Stimulated activated CD4-positive, alpha-beta T cell treated with anti-CD3 and anti-CD28 coated beads, Interleukin-1b, Interleukin-23, amount 100 ng/mL, for 24 hours (primary cell): ENCODE measurements around the gene NFE2L2.
"Not testable (repeated sequence)": the region's sequence is repeated elsewhere in the genome, so short reads cannot be mapped to it uniquely, and the experiment has no call there.

Source experiments
- DNase-seq, 4 experiments: peaks; one replicate each; pipeline ENCODE4 v3.0.0-alpha.2; 2020; ENCODE audit warnings: low read depth in 4 of 4, low spot score in 1 of 4

The NFE2L2 gene

DNA sequence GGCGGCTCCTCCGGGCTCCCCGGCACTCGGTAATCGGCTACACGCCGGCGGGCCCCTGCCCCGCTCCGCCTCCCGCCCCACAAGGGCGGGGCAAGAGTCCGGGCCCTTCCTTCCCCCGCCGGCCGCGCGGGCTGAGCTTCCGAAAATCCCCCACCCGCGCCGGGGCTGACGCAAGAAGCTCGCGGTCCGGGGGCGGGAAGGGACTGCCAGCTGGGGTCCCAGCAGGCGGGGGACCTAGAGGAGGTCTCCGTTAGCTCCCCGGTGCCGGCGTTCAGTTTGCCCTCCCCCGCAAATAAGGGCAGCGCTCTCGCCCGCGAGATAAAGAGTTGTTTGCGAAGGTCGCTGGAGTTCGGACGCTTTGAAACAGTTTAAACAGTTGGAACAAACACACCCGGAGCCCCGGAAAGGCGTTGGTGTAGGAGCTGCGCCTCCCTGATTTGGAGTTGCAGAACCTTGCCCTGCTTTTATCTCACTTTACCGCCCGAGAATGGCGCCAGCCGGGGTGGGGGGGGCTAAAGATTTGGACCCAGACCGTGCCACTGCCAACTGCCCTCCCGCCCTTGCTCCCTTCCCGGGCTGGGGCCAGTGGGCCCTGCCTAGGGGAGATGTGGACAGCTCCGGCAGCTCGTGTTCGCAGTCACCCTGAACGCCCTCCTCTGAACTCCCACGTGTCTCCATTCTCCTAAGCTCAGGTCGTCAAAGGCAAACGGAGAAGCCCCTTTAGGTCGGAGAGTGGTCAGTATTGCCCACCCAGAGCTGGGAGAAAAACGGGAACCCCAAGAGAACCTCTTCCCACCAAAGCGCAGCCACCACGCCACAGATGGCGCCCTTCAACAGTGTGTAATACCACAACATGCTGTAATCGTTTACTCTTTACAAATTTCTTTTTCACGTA lies at the start of gene NFE2L2:
Gene NFE2L2 (minus strand): TSS at position 35 of the 895 bp plus-strand sequence. CDS start 151 bp downstream, outside the sequence.
- peak; percentile 84 to 93 (median 89) for DNase-seq

DNA sequence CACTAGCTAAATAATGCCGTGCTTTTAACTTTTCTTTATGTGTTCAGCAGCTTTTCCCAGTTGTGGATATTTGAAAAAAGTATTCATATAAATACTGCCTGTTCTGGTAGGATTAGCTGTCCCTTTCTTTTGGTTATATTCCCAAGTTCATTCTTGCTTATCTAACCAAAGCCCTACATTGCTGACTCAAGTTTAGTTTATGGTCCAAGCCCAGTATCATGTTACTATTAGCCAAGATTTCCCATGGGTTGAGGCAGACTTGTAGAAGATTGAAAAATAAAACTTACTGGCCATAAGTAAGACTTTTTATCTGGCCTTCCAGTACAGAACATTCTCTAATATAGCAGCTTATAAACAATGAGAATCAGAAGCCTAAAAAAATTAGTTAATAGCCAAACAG lies 49.7 kb upstream of the NFE2L2 start:
- no peak for DNase-seq

DNA sequence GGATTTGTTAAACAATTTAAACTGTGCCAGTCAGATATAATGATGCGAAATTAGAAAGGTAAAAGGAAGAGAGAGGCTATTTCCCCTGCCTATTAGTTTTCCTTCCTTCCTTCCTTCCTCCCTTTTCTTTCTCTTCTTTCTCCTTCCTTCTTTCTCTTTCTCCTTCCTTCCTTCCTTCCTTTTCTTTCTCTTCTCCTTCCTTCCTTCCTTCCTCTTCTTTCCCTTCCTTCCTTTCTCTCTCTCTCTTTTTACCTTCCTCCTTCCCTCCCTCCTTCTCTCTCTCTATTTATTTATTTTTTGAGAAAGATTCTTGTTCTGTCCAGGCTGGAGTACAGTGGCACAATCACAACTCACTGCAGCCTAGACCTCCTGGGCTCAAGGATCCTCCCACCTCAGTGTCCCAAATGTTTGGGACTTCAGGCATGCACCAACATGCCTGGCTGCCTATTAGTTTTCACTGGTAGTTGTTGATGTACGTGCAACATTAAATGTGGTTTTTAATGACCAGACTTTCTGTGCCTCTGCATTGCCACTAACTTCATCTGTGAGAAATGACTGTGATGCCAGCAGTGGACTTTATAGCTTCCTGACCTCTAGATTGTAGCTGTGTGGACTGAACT lies 48.7 kb upstream of the NFE2L2 start:
- DNase-seq = no peak

DNA sequence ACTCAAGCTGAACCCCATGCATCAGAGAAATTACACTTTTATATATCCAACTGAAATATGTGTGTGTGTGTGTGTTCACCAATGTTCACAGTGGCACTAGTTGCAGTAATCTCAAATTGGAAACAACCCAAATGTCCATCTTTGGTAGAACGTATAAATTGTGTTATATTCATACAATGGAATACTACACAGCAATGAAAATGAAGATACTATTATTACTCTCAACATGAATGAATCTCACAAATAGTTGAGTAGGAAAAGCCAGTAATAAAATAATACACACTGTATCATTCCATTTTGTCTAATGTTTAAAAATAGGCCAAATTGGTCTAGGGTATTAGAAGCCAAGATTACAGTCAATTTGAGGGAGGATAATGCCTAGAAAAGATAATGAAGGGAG lies 48.0 kb upstream of the NFE2L2 start:
- DNase-seq = no peak

DNA sequence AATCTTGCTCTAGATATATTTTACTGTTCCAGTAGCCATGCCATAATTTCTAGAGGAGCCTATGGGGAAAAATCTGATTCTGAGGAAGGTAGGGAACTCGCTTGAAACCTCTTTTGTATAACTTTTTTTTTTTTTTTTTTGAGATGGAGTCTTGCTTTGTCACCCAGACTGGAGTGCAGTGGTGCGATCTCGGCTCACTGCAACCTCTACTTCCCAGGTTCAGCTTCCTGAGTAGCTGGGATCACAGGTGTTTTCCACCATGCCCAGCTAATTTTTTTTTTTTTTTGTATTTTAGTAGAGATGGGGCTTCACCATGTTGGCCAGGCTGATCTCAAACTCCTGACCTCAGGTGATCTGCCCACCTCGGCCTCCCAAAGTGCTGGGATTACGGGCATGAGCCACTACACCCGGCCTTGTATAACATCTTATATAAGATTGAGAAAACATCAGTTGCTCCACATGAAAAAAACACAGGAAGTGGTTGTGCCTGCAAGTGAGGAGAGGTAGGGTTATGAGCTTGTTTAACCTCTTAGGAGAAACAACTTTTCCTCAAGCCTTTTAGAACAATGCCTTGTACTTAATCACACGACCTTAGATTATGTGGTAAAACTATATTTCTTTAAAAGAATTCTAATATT lies 45.3 kb upstream of the NFE2L2 start:
- DNase-seq = not testable (repeated sequence)

DNA sequence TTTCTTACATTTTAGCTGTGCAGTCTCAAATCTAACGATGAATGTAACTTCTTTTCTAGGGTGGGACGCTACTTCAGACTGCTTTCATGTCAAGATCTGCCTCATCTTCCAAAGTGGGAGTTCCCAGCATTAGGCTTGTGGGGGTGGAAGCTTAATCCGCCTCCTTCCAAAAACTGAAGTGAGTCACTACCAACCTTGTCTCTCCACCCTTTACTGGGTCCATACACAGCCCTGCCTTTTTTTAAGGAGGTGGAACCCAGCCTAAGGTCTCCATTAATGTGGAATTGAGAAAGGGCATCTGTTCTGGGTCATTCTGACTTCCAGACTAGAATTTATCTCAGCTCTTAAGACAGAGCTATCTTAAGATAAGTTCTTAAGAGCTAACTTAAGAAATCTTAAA lies 42.0 kb upstream of the NFE2L2 start:
- DNase-seq = no peak

DNA sequence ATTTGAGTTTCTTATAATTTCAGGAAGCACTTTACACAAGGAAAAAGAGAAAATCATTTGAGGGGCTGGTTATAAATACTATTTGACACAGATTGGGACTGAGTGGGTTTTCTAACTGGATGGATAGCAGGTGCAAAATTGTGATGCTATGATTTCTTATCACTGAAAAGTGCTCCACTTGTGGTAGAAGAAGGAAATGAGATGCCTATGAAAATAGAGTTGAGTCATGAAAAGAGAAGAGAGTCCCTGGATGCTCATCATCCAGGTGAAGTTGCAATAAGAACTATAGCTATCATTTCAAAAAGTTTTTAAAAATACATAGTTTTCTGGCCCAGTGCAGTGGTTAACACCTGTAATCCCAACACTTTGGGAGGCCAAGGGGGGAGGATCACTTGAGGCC lies 39.4 kb upstream of the NFE2L2 start:
- no peak for DNase-seq

DNA sequence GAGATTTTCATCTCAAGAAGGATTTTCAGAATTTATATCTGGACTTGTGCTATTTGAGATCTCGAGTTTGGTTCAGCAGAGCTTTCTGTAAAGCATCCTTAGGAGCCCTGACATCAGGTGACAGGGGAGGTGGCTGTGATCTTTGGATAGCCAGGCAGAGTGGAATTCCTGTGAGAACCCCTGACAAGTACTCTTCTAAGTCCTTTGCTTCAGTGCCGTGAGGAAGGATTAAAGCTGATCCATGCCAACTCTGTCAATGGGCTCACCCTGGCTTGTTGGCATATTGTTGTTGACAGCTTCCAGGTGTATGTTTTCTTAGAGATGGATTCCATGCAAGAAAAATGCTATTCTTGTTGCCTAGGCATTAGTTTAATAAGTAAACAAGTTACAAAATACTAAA lies 38.0 kb upstream of the NFE2L2 start:
- no peak for DNase-seq

DNA sequence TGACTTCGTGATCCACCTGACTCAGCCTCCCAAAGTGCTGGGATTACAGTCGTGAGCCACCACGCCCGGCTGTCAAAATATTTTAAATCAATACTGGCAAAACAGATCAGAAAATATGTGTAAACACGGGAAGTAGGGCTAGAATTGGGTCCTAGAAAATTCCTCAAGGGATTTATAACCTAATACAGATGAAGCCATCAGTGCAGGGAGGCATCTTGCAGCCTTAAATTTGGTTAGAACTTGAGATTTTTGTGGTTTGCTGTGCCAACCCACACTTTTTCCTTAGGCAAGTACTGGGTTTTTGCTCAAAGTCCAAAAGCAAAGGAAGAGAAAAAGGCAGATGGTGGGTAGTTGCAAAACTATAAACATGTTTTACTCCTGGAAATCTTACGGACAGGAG lies 33.7 kb upstream of the NFE2L2 start:
- DNase-seq = no peak

DNA sequence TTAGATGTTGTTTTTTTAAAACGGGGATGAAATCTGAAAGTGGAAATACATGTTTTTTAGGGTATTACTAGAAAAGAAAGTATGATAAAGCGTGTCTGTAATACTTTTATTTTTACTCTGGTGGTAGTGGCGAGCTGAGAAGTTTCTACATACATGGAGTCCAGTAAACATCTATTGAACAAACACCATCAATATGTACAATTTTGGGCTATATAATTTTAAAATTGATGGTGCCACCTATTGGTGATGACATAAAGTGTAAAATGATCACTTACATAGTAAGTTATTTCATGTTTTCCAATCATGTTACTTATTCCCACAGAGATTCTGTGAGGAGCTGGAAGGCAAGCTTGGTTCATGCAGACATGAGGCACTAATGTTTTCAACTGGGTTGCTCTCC lies 31.5 kb upstream of the NFE2L2 start:
- DNase-seq = no peak

DNA sequence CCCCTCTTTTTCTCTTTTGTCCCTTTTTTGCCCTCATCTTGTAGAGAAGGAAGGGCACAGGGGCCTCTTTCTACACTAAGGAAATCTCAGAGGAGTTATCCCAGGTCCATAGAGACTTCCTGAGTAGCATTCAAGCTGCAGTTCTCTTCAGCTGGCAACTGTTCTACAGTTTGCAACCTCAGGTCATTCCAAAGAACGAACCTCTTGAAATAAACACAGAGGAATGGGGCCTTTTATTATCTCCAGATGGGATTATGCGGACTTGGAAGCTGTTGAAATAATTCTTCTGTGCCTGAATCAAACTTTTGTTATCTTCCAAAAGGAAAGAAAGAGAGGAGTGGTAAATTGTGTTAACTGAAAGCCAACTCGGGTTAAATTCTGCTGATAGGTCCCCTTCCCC lies 31.0 kb upstream of the NFE2L2 start:
- DNase-seq = no peak

DNA sequence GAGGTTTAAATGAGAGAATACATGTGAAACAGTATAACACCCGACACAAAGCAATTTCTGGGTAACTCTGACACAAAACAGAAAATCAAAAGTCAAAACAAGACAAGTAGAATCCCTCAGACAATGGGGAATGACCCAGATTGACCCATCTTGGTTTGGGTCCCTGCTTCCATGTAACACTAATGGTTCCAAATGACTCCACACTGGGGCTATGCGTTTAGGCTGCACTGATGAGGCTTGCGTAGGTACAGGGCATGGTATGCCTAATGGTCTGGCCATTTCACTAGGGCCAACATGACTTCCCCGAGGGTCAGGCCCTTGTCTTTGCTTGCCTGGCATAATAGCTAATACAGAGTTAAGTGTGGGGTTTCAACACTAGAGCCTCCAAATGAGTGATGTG lies 27.2 kb upstream of the NFE2L2 start:
- no peak for DNase-seq

DNA sequence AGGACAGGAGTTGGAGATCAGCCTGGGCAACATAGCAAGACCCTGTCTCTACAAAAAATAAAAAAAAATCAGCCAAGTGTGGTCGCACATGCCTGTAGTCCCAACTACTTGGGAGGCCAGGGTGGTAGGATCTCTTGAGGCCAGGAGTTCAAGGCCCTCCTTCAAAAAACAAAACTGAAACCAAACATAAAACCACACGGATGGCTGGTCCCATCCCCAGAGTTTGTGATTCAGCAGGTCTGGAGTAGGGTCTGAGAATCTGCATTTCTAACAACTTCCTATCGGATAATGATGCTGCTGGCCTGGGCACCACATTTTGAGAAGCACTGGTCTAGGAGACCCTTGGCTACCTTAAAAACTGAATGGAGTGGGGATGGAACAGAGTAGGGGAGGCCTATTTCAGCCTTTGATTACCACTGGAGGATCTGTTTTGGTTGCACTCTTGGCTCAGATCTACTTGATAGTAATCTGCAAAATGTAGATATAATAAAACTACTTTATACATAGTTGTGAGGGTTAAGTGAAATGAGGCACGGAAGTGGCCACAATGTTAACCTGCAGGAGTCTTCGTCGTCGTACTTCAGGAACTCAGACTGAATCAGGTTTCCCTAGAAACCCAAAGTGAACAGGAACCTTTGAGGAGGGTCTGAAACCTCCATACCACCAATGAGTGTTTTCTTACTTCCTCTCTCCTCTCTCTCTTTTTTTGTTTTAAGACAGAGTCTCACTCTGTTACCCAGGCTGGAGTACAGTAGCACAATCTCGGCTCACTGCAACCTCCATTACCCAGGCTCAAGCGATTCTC lies 25.5 kb upstream of the NFE2L2 start:
- DNase-seq = no peak

DNA sequence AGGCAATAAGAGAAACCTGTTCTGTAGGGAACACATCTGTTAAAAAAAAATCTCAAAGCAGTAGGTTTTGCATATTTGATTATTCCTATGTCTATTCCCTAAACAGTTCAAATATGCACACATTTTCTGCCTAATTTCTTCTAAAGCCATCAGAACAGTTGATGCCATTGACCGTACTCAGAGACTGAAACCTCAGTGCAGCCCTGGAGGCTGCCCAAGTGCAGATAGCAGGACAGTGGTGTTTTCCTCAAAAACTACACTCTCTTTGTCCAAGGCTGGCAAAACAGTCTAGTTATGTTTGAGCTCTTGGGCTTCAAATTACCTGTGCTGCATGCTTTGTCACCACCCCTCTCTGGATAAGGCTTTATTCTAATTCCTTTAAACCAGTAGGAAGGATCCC lies 23.3 kb upstream of the NFE2L2 start:
- no peak for DNase-seq

DNA sequence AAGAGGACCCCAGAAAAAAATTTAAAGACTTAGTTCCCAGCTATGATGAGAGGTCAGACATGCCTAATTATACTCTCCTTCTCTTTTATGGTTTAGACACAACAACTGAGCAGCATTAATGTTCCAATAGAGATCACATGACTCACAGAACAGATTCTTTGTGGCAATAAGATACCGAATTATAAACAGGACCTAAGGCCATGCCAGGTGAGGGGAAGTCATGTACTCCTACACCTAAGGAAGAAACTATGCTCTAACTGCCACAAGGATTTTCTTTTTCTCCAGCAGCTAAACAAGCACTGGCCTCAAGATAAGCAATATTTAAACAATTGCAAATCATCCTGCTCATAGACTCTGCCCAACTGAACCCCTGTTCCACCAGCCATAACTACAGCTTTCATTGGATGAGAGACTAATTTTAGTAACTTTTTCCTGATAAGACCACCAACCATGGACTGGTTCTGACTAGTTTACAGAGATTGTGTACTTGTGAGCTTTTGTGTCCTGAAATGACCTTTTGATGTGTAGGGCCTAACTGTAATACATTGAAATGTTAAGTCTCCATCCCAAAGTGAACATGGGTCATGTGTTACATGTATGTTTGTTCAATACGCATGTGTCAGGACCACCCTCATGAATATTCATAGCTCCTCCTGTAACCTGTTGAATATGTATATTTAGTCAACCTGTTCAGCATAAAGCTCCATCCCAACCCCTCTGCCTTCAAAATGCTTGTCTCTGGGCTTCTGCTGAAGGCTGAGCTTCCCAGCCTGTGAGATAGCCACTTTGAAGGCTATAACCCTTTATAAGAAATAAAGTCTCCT lies 21.6 kb upstream of the NFE2L2 start:
- DNase-seq = no peak

DNA sequence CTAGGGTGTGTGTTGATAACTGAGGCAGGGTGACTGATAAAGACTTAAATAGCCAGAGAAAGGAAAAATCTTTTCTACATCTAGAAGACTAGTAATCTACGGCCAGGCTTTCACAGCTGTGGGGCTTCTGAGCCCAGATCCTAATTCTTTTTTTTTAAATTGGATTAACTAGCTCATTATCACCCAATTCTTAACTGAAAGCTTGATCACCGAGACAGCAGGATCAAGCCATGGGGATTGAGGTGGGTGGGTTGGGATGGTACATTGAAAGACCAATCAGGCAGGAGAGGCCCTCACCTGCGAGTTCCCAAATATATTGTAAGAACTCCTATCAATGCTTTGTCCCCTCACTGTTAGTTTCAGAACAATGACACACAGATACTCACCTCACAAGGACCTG lies 20.0 kb upstream of the NFE2L2 start:
- no peak for DNase-seq

DNA sequence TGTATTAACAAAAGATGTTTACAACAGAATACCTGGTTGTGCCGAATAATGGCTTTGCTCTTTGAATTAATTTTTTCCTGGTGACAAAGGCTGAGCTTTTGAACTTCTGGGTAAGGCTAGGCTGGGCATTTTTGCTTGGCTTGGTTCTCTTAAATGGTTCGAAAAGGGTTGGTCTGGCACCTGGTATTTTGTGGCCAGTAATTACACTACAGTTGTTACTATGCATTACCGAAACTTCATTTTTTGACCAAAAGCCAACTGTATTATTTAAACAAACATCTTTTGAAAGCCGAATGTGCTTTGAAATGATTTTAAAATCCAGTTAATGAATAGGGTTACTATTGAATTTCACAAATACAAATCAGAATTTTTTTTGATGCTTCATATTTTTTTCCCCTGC lies 19.4 kb upstream of the NFE2L2 start:
- no peak for DNase-seq

DNA sequence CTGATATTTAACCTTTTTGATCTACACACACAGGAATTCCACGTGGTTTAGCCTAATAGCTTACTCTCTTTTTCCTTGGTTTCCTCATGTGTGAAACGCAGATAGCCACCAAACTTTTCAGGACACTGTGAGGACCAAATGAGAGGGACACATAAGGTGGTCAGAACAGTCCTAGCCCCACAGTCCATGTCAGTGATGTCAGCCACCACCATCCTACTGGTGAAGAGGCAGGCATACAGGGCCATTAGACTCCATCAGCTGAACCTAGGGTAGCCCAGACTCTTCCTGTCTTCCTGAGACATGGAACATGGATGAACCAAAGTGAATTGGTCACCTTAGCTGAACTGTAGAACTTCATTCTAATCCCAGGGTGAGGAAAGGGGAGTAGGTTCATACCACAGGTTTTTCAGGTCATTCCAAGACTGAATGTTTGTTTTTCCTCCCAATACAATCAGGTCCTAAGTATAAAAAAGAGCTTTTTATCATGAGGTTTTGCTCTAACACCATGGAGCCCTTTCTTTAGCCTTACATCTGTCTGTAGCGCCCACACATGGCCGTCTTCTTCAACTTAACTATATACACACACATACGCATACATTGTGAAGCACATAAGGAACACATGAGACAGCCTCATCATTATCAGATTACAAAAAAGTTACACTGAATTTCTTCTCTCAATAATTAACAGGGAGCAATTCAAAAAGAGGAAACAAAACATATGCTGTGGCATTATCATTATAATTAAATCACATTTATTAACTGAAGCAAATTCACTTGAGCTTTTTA lies 18.5 kb upstream of the NFE2L2 start:
- no peak for DNase-seq

DNA sequence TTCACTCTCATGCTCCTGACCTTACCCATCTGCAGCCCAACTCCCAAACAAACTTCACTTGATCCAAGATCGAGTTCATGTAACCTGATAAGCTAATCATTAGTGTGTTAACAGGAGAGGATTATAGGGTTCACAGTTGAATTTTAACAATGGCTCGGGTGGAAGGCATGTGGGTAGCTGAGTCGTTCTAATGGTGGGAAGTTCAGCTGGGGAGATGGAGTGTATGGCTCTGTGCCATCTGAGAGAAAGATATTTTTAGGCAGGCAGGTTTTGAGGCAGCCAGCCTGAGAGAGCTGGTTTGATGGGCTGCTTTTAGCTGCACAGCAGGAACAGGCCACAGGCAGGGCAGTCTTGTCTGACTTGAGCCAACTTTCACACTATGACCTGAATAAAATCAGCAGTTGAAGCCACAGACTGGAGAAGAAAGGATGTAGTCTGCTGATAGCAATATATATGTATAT lies 17.7 kb upstream of the NFE2L2 start:
- no peak for DNase-seq
